Tibial nerve (tissue), 4 donors: Measurements from ENCODE around the gene SCAI. TPM values are rescaled to one million over a fixed set of nuclear protein-coding genes. Genes with fewer than 3 reads are reported as not detected.
"Not testable (repeated sequence)": the region's sequence is repeated elsewhere in the genome, so short reads cannot be mapped to it uniquely, and the experiment has no call there.

ENCODE experiments used
- DNase-seq, 2 donors: peaks; one replicate each; pipeline ENCODE4 v3.0.0-alpha.2; 2019; ENCODE audit warnings: low spot score in 2 of 2
- H3K27ac ChIP-seq, 4 donors: fragments of 200-600 bp; sonication (generic) in 3 of 4; one replicate each; pipeline ENCODE4 v1.5.1; 2017 to 2019; ENCODE audit warnings: mild to moderate bottlenecking in 1 of 4
- H3K27me3 ChIP-seq, 2 donors: fragments of 200-600 bp; sonication (generic) in 1 of 2; one replicate each; pipeline versions ENCODE4 v1.5.1 to v1.6.0; 2017 to 2019
- H3K36me3 ChIP-seq, 3 donors: fragments of 200-600 bp; sonication (generic); one replicate each; pipeline ENCODE4 v1.5.1; 2018 to 2019
- H3K4me1 ChIP-seq, 4 donors: fragments of 200-600 bp; sonication (generic) in 3 of 4; one replicate each; pipeline ENCODE4 v1.5.1; 2017 to 2019
- H3K4me3 ChIP-seq, 4 donors: fragments of 200-600 bp; sonication (generic) in 3 of 4; one replicate each; pipeline ENCODE4 v1.5.1; 2017 to 2019; ENCODE audit warnings: mild to moderate bottlenecking in 1 of 4, moderate library complexity in 1 of 4
- H3K9me3 ChIP-seq, 4 donors: fragments of 200-600 bp; sonication (generic) in 3 of 4; one replicate each; pipeline ENCODE4 v1.5.1; 2017 to 2019
- EP300 ChIP-seq, 2 donors: sonication (generic); formaldehyde crosslinking; IDR thresholded peaks; one replicate each; pipeline ENCODE4 v1.6.1; 2017; ENCODE audit warnings: antibody characterized with exemption in 2 of 2, mild to moderate bottlenecking in 1 of 2
- POLR2A ChIP-seq, 2 donors: fragments of 450-650 bp; IDR thresholded peaks; one replicate each; pipeline ENCODE4 v1.6.1; 2017; ENCODE audit warnings: antibody characterized with exemption in 2 of 2, mild to moderate bottlenecking in 2 of 2, moderate library complexity in 2 of 2
- WGBS, 2 donors: methylation state at CpG; one replicate each; pipeline ENCODE4 v1.1.5; 2018; 5-methylcytosine and 5-hydroxymethylcytosine counted together
- total RNA-seq, 4 donors: library from RNA; depleted of rRNA; stranded (reverse); fragments of >200 nt; gene quantifications; one replicate each; pipeline ENCODE4 v1.1.0, GENCODE V29; 2016
- TF ChIP-seq, protein P1 (sequence below), 5 experiments: fragments of 200-600 bp in 3 of 5; fragments of 450-650 bp in 2 of 5; sonication (generic) in 3 of 5; IDR thresholded peaks; one replicate each; pipeline ENCODE4 v1.5.1; 2016 to 2019; ENCODE audit warnings: antibody characterized with exemption in 5 of 5, mild to moderate bottlenecking in 3 of 5, moderate library complexity in 2 of 5

The SCAI gene
- total RNA-seq, 4 donors from 2014 or later: 8.8 to 19.2 (median 9.4) TPM

DNA sequence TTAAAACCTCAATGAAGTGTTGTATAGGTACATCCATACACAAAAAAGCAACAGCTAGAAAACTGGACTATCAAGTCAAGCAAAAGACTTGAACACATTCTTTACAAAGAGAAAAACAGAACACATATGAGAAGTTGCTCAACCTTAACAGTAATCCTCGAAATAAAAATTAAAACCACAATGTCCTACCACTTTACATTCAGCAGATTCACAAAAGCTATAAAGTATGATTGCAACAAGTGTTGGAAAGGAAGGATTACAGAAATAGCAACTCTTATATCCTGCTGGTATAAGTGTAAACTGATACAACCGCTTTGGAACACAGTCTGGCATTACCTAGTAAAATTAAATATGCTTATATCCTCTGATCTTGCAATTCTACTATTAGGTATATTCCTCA lies 173.9 kb downstream of the SCAI start:
- DNase-seq: no peak
- 86 to 91% methylated on average over 2 of the region's 2 CpGs for WGBS, 2 donors
- TF ChIP-seq, protein P1, sequence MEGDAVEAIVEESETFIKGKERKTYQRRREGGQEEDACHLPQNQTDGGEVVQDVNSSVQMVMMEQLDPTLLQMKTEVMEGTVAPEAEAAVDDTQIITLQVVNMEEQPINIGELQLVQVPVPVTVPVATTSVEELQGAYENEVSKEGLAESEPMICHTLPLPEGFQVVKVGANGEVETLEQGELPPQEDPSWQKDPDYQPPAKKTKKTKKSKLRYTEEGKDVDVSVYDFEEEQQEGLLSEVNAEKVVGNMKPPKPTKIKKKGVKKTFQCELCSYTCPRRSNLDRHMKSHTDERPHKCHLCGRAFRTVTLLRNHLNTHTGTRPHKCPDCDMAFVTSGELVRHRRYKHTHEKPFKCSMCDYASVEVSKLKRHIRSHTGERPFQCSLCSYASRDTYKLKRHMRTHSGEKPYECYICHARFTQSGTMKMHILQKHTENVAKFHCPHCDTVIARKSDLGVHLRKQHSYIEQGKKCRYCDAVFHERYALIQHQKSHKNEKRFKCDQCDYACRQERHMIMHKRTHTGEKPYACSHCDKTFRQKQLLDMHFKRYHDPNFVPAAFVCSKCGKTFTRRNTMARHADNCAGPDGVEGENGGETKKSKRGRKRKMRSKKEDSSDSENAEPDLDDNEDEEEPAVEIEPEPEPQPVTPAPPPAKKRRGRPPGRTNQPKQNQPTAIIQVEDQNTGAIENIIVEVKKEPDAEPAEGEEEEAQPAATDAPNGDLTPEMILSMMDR (IDR thresholded peaks at IDR 0.05): no peak
- no peak for TF ChIP-seq EP300 (IDR thresholded peaks at IDR 0.05)
- no peak for TF ChIP-seq POLR2A (IDR thresholded peaks at IDR 0.05)
- no peaks in the 10 kb centered on the region for H3K27me3 ChIP-seq
- H3K4me1 ChIP-seq: no peaks in the 10 kb centered on the region
- peaks cover 0 to 54% (median 0%) of the 10 kb centered on the region in 3 donors for H3K36me3 ChIP-seq
- no peak overlapping the region for H3K27ac ChIP-seq
- no peak overlapping the region for H3K4me3 ChIP-seq
- no peaks in the 10 kb centered on the region for H3K9me3 ChIP-seq

DNA sequence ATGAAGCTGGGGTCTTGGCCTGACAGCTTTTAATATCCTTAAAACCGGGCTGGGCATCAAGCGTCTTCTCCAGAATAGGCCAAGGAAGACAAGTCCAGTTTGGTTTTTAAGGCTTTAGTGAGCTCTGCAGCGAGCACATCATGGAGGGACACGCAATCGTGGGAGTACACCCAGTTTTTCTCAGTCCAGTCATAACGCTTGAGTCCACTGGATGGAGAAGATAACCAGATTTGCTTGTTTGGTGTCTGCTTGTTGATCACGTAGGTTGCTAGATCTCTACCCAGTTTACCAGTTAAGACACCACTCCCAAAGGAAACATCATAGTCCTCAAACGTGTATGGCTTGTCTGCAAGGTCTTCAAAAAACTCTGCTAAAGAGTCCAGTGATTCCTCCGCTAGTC lies 175.1 kb downstream of the SCAI start:
- WGBS, 2 donors: 91 to 92% methylated on average over 9 of the region's 9 CpGs
- Histone ChIP-seq H3K4me3 (no peak overlapping the region), H3K36me3 (peaks cover 0 to 44% (median 0%) of the 10 kb centered on the region in 3 donors), H3K9me3 (no peaks in the 10 kb centered on the region), H3K4me1 (no peaks in the 10 kb centered on the region), H3K27me3 (no peaks in the 10 kb centered on the region), H3K27ac (no peak overlapping the region)
- no peak for DNase-seq
- no peak for TF ChIP-seq POLR2A (IDR thresholded peaks at IDR 0.05)
- TF ChIP-seq, protein P1 (IDR thresholded peaks at IDR 0.05): no peak

DNA sequence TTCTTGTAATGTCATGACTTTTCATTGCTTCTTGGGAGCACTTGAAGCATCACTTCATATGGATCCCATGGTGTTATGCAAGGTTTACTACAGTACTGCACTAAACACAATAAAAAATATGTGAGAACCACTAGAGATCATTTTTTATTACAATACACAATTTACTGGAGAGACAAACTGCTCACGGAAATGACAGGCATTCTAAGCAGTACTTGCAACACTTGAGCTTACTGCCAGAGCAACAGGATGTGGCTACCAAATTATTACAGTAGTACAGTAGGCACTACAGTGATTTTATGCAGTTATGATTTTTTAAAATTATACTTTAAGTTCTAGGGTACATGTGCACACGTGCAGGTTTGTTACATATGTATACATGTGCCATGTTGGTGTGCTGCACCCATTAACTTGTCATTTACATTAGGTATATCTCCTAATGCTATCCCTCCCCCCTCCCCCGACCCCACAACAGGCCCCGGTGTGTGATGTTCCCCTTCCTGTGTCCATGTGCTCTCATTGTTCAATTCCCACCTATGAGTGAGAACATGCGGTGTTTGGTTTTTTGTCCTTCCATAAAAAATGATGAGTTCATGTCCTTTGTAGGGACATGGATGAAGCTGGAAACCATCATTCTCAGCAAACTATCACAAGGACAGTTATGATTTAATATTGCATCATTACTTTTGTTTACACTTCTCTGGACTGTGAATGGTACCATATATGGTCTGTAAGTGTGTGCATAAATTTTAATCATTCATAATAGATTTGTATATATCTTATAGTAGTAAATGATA lies 177.4 kb downstream of the SCAI start:
- not testable (repeated sequence) for H3K4me3 ChIP-seq, DNase-seq, H3K9me3 ChIP-seq, H3K27me3 ChIP-seq, H3K4me1 ChIP-seq, H3K27ac ChIP-seq
- WGBS, 2 donors: 78 to 84% methylated on average over 5 of the region's 5 CpGs
- peaks cover 0 to 31% (median 0%) of the 10 kb centered on the region in 3 donors for H3K36me3 ChIP-seq

DNA sequence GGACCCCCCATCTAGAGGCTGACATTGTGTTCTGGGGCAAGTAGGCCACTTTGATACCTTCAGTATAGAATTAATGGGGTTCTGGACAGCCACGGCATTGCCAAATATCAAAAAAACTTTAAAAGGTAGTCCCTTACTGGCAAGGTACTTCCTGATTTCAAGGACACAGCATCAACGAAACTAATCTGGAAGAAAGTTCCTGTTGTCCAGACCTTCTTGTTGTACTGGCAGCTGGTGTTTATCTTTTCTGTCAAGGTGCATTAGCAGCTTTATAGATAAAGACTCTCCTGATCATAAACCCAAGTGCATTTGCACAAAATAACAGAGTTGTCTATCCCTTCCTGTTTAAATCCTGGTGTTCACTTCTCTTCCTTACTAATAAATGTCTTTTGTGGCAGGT lies 178.7 kb downstream of the SCAI start:
- no peak for DNase-seq
- no peak for TF ChIP-seq POLR2A (IDR thresholded peaks at IDR 0.05)
- TF ChIP-seq EP300 (IDR thresholded peaks at IDR 0.05): no peak
- TF ChIP-seq, protein P1 (IDR thresholded peaks at IDR 0.05): no peak
- H3K27ac ChIP-seq: no peak overlapping the region
- H3K9me3 ChIP-seq: no peaks in the 10 kb centered on the region
- H3K36me3 ChIP-seq: peaks cover 0 to 26% (median 0%) of the 10 kb centered on the region in 3 donors
- no peak overlapping the region for H3K4me3 ChIP-seq
- H3K27me3 ChIP-seq: no peaks in the 10 kb centered on the region
- 75 to 76% methylated on average over 2 of the region's 2 CpGs for WGBS, 2 donors
- H3K4me1 ChIP-seq: no peaks in the 10 kb centered on the region

DNA sequence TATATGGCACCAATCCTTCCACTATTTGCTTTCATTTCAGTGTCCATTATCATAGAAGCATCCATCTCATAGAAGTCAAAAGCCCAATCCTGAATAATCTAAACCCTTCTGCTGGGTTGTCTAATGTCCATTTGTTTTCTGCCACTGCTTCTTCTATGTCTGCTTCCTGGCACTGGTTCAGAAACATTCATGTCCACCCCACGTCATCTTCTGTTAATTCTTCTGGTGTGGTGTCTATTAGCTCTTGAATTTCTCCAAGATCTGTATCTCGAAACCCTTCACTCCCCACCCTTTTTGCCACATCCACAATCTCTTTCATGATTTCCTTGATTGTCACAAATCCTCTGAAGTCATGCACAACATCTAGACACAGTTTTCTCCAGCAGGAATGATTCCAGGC lies 179.3 kb downstream of the SCAI start:
- DNase-seq: no peak
- no peak overlapping the region for H3K27ac ChIP-seq
- H3K4me1 ChIP-seq: no peaks in the 10 kb centered on the region
- no peaks in the 10 kb centered on the region for H3K27me3 ChIP-seq
- no peaks in the 10 kb centered on the region for H3K9me3 ChIP-seq
- H3K4me3 ChIP-seq: no peak overlapping the region
- WGBS, 2 donors: 78% methylated on average over 2 of the region's 2 CpGs
- TF ChIP-seq, protein P1 (IDR thresholded peaks at IDR 0.05): no peak
- TF ChIP-seq POLR2A (IDR thresholded peaks at IDR 0.05) (no peak), EP300 (IDR thresholded peaks at IDR 0.05) (no peak)
- peaks cover 0 to 24% (median 0%) of the 10 kb centered on the region in 3 donors for H3K36me3 ChIP-seq
